ENCODE results near the gene DNASE1L3. TPM values are rescaled to one million over a fixed set of nuclear protein-coding genes. Genes with fewer than 3 reads are reported as not detected.

Gene DNASE1L3
- total and polyA plus RNA-seq, 2 of the 8 experiments (the other 6 are each of a cell fraction or from before 2014, with no cell fraction given) = not detected

- H3K27ac ChIP-seq (ENCODE audit: low read depth, low read length) = no peak overlapping the region
- H3K4me2 ChIP-seq (ENCODE audit: insufficient read depth in 1 of 2, low read depth in 2 of 2, low read length in 2 of 2) = no peak overlapping the region
- no peak overlapping the region for H2AK5ac ChIP-seq (ENCODE audit: low read depth, low read length)
- no peak overlapping the region for H3K56ac ChIP-seq (replicated peaks; ENCODE audit: insufficient read length, low read depth, low read length)
- no peak overlapping the region for H3K14ac ChIP-seq (ENCODE audit: insufficient read length)
- FAIRE-seq (no peak), DNase-seq (ENCODE audit: low read depth in 1 of 2, low spot score in 2 of 2) (no peak)
- no peaks in the 10 kb centered on the region for H3K23me2 ChIP-seq (ENCODE audit: low read depth, low read length)
- H3K23ac ChIP-seq (ENCODE audit: insufficient read length) = no peak overlapping the region
- H2BK12ac ChIP-seq (ENCODE audit: low read depth, low read length) = no peak overlapping the region
- no peak overlapping the region for H3K18ac ChIP-seq (ENCODE audit: extremely low read depth, low read length)
- 78% methylated on average over 8 of the region's 8 CpGs; no CpG with 5 or more reads in 1 of the 2 experiments for WGBS, 2 experiments (ENCODE audit: extremely low coverage in 1 of 2, insufficient coverage in 1 of 2, insufficient read length in 1 of 2, insufficient replicate concordance in 2 of 2, low coverage in 1 of 2, low lambda C conversion rate in 2 of 2, missing lambda C conversion rate in 1 of 2)
- H2BK5ac ChIP-seq (ENCODE audit: low read depth, low read length) = no peak overlapping the region
- no peak overlapping the region; the same call in 1 of the 2 replicates for H2BK15ac ChIP-seq (ENCODE audit: low read length)
- H3K9me3 ChIP-seq (ENCODE audit: insufficient read depth in 2 of 2, low read depth in 1 of 2, low read length in 1 of 2) = no peaks in the 10 kb centered on the region
- H3K4ac ChIP-seq (replicated peaks; ENCODE audit: insufficient read length, low read depth, low read length) = no peak overlapping the region
- H3K4me1 ChIP-seq (replicated peaks in 1 of 4; ENCODE audit: control insufficient read depth in 3 of 4, insufficient read depth in 4 of 4, low read length in 3 of 4) = no peaks in the 10 kb centered on the region; a peak in 2 of 7 replicates
- no peaks in the 10 kb centered on the region; a peak in 1 of 7 replicates for H3K27me3 ChIP-seq (replicated peaks in 1 of 4; ENCODE audit: control insufficient read depth in 3 of 4, extremely low read depth in 1 of 4, insufficient read depth in 3 of 4, low read length in 3 of 4)
- peaks cover 0 to 1% of the 10 kb centered on the region in 2 experiments for H4K20me1 ChIP-seq (replicated peaks in 1 of 2; ENCODE audit: control insufficient read depth in 1 of 2, insufficient read depth in 2 of 2, low read length in 2 of 2)
- ChIA-PET POLR2A (ENCODE audit: partially characterized antibody) (no interaction called here), CTCF (ENCODE audit: partially characterized antibody) (interaction anchor here (0.6 kb wide), 1 partner anchor 43 kb away, joined by 3 read pairs; no protein-coding TSS in a partner anchor)
- no peak overlapping the region for H2BK120ac ChIP-seq (replicated peaks; ENCODE audit: low read depth, low read length)
- no peak overlapping the region for H2AFZ ChIP-seq (ENCODE audit: low read length)
- no peak overlapping the region for H4K5ac ChIP-seq (ENCODE audit: insufficient read length, low read depth, low read length)
- H3K79me1 ChIP-seq (ENCODE audit: low read depth, low read length) = no peaks in the 10 kb centered on the region
- H3K4me3 ChIP-seq (ENCODE audit: extremely low read depth in 1 of 4, insufficient read depth in 2 of 4, low read depth in 3 of 4, low read length in 4 of 4) = no peak overlapping the region
- no peak overlapping the region for H4K8ac ChIP-seq (ENCODE audit: extremely low read depth, insufficient read depth, low read length)
- no peaks in the 10 kb centered on the region for H3K36me3 ChIP-seq (ENCODE audit: control insufficient read depth in 2 of 4, insufficient read depth in 4 of 4, low read length in 3 of 4)
- H3K79me2 ChIP-seq (ENCODE audit: control insufficient read depth in 1 of 2, insufficient read depth in 2 of 2, low read length in 2 of 2) = no peaks in the 10 kb centered on the region
- TF ChIP-seq GABPA (IDR thresholded peaks at IDR 0.05; ENCODE audit: borderline replicate concordance, insufficient read depth, low read length) (no peak), CREB1 (IDR thresholded peaks at IDR 0.05) (no peak), TCF12 (IDR thresholded peaks at IDR 0.05; ENCODE audit: low read depth, low read length) (no peak), PHF8 (conservative IDR thresholded peaks at IDR 0.05; ENCODE audit: low read depth, low read length) (no peak)
- no peak overlapping the region for H4K91ac ChIP-seq (replicated peaks; ENCODE audit: insufficient read length, low read length)
- no peak overlapping the region for H3K9ac ChIP-seq (replicated peaks in 1 of 4; ENCODE audit: extremely low read depth in 1 of 4, low read depth in 3 of 4, low read length in 3 of 4)
- no peak overlapping the region for H2BK20ac ChIP-seq (ENCODE audit: low read length)
Observed at GRCh38 chr3:58246148-58247047, 35.6 kb upstream of the DNASE1L3 start.

Measured in H1 (cell line).